WTC11 (cell line): ENCODE data around the gene KRT5. TPM values are rescaled to one million over a fixed set of nuclear protein-coding genes. Genes with fewer than 3 reads are reported as not detected.

Experiments
- ATAC-seq: fragments of 200-7000 bp; cut with Tn5 transposase; 2 replicates; pipeline ENCODE4 v1.10.0; 2021; ENCODE audit warnings: mild to moderate bottlenecking, moderate library complexity
- CTCF ChIA-PET: fragments of 300-600 bp; sonication (Branson Sonifier 250); formaldehyde crosslinking; loops from one replicate; lab custom pipeline; 2021; ENCODE audit warnings: antibody characterized with exemption; lab: Charles Lee
- POLR2A ChIA-PET: fragments of 350-600 bp; sonication (Branson Sonifier 250); formaldehyde crosslinking; loops from one replicate; lab custom pipeline; 2021; ENCODE audit warnings: antibody characterized with exemption; lab: Charles Lee
- DNase-seq: peaks from one replicate; pipeline ENCODE4 v3.0.0; 2021; ENCODE audit warnings: low spot score
- H3K27ac Mint-ChIP-seq: 2 replicates; pipeline ENCODE4 v1.8.0; 2021; ENCODE audit warnings: mixed read lengths
- H3K27me3 Mint-ChIP-seq: 2 replicates; pipeline ENCODE4 v1.8.0; 2021; ENCODE audit warnings: low read depth, mild to moderate bottlenecking, moderate library complexity, mixed read lengths
- H3K36me3 Mint-ChIP-seq: 2 replicates; pipeline ENCODE4 v1.8.0; 2021; ENCODE audit warnings: mixed read lengths
- H3K4me1 Mint-ChIP-seq: 2 replicates; pipeline ENCODE4 v1.8.0; 2022; ENCODE audit warnings: mixed read lengths
- H3K4me3 Mint-ChIP-seq: 2 replicates; pipeline ENCODE4 v1.8.0; 2021; ENCODE audit warnings: mild to moderate bottlenecking, moderate library complexity, mixed read lengths
- H3K9me3 Mint-ChIP-seq: 2 replicates; pipeline ENCODE4 v1.8.0; 2021; ENCODE audit warnings: mixed read lengths
- ARID4B ChIP-seq: sonication (generic); formaldehyde crosslinking; IDR thresholded peaks from 2 replicates; pipeline ENCODE4 v1.8.0; 2023; ENCODE audit warnings: missing genetic modification reagents, mild to moderate bottlenecking, borderline replicate concordance
- CREB1 ChIP-seq: sonication (generic); formaldehyde crosslinking; IDR thresholded peaks from 2 replicates; pipeline ENCODE4 v1.8.0; 2023; ENCODE audit warnings: mild to moderate bottlenecking, missing genetic modification reagents
- CREM ChIP-seq: sonication (generic); formaldehyde crosslinking; IDR thresholded peaks from 2 replicates; pipeline ENCODE4 v1.8.1; 2022; ENCODE audit warnings: mild to moderate bottlenecking, missing genetic modification reagents, moderate library complexity
- CTCF ChIP-seq: fragments of 200-600 bp; IDR thresholded peaks from 2 replicates; pipeline ENCODE4 v1.8.0; 2022; ENCODE audit warnings: antibody characterized with exemption
- EMX1 ChIP-seq: fragments of 250-450 bp; sonication (Bioruptor Pico); IDR thresholded peaks from 2 replicates; pipeline ENCODE4 v1.8.0; 2021; ENCODE audit warnings: mild to moderate bottlenecking
- FOXK1 ChIP-seq: sonication (generic); formaldehyde crosslinking; IDR thresholded peaks from 2 replicates; pipeline ENCODE4 v1.8.0; 2022; ENCODE audit warnings: mild to moderate bottlenecking, moderate library complexity, missing genetic modification reagents
- FOXP1 ChIP-seq: sonication (generic); formaldehyde crosslinking; IDR thresholded peaks from 2 replicates; pipeline ENCODE4 v1.8.0; 2022; ENCODE audit warnings: missing genetic modification reagents, mild to moderate bottlenecking, moderate library complexity, borderline replicate concordance
- NFATC4 ChIP-seq: fragments of 250-450 bp; sonication (Bioruptor Pico); IDR thresholded peaks from 2 replicates; pipeline ENCODE4 v1.9.0; 2021; ENCODE audit warnings: mild to moderate bottlenecking
- PREB ChIP-seq: sonication (generic); formaldehyde crosslinking; IDR thresholded peaks from 2 replicates; pipeline ENCODE4 v1.8.1; 2022; ENCODE audit warnings: mild to moderate bottlenecking, missing genetic modification reagents, moderate library complexity, borderline replicate concordance
- SMAD3 ChIP-seq: sonication (generic); formaldehyde crosslinking; IDR thresholded peaks from 2 replicates; pipeline ENCODE4 v1.8.0; 2022; ENCODE audit warnings: missing genetic modification reagents, mild to moderate bottlenecking, borderline replicate concordance
- SMAD4 ChIP-seq: sonication (generic); formaldehyde crosslinking; IDR thresholded peaks from 2 replicates; pipeline ENCODE4 v1.8.0; 2022; ENCODE audit warnings: mild to moderate bottlenecking, missing genetic modification reagents
- ZNF138 ChIP-seq: sonication (generic); formaldehyde crosslinking; conservative IDR thresholded peaks from 2 replicates; pipeline ENCODE4 v1.8.1; 2022; ENCODE audit warnings: mild to moderate bottlenecking, moderate library complexity, missing genetic modification reagents
- ZNF671 ChIP-seq: fragments of 250-450 bp; sonication (Bioruptor Pico); IDR thresholded peaks from 2 replicates; pipeline ENCODE4 v1.8.0; 2021; ENCODE audit warnings: mild to moderate bottlenecking
- total RNA-seq: library from RNA; stranded (reverse); gene quantifications from 3 replicates; pipeline ENCODE4 v1.2.3, GENCODE V29; 2021
- TF ChIP-seq, protein P1 (sequence below): sonication (generic); formaldehyde crosslinking; conservative IDR thresholded peaks from 2 replicates; pipeline ENCODE4 v1.8.1; 2022; ENCODE audit warnings: mild to moderate bottlenecking, missing genetic modification reagents
- TF ChIP-seq, protein P2 (sequence below): fragments of 250-450 bp; sonication (Bioruptor Pico); IDR thresholded peaks from 2 replicates; pipeline ENCODE4 v2.1.2; 2022; ENCODE audit warnings: mild to moderate bottlenecking, moderate library complexity

The KRT5 gene
- total RNA-seq, 1 experiment from 2014 or later = not detected

GRCh38 chr12:52546126-52546525 lies 25.9 kb upstream of the KRT5 start (continued):
- no peak for TF ChIP-seq ARID4B
- TF ChIP-seq, protein P1, sequence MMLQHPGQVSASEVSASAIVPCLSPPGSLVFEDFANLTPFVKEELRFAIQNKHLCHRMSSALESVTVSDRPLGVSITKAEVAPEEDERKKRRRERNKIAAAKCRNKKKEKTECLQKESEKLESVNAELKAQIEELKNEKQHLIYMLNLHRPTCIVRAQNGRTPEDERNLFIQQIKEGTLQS (CRISPR knock-in tag) = no peak
- no peak for TF ChIP-seq PREB (CRISPR knock-in tag)

DNA sequence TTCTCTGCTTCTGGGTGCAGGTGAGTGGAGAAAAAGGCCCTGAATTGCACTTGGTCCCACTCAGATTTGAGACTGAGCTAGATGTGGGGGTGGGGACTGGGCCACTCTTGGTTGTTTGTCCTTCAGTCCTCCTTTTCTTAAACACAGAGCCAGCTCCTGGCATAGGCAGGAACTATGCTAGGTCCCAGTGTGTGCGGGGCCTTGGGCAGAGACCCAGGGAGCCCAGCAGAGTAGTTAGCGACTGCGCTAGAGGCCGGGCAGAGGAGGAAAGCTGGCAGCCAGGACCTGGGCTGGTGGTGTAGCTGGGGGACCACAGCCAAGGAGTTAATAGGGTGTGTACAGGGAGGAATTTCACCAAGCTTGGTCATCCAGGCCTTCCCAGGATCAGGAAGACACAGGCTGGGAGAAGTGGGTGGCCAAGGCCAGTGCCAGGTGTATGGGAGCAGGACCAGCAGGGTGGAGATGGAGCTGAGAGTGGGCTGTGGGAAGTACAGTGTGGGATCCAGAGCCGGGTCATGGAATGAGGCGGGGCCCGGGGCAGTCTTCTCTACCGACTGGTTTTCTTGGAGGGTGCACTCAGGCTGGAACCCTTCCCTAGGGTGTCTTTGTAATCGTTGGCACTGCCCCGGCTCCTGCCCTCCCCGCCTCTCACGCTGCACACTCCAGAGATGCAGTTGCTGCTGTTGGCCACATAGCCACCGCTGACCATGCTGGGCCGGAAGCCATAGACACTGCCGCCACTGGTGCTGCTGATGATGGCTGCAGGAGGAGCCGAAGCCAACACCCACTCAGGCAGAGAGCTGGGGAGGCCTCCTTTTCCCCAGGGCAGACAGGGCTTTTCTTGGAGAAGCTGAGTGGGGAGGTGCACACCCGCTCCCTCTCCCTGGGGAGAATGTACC lies 24.0 kb upstream of the KRT5 start:
- Mint-ChIP-seq H3K27ac (no peak overlapping the region), H3K4me1 (no peaks in the 10 kb centered on the region), H3K36me3 (no peaks in the 10 kb centered on the region), H3K9me3 (no peaks in the 10 kb centered on the region), H3K27me3 (no peaks in the 10 kb centered on the region), H3K4me3 (no peak overlapping the region)
- DNase-seq (no peak), ATAC-seq (peak; percentile 68)
- POLR2A ChIA-PET = no interaction called here
- CTCF ChIA-PET = interaction anchor here (1.0 to 3.7 kb wide), 10 partner anchors 9 to 437 kb away, joined by 3 to 24 read pairs (median 6); partner anchors contain the start of gene KRT5
- no peak for TF ChIP-seq CTCF
- no peak for TF ChIP-seq FOXP1
- TF ChIP-seq NFATC4 (CRISPR knock-in tag) = no peak
- TF ChIP-seq, protein P2, sequence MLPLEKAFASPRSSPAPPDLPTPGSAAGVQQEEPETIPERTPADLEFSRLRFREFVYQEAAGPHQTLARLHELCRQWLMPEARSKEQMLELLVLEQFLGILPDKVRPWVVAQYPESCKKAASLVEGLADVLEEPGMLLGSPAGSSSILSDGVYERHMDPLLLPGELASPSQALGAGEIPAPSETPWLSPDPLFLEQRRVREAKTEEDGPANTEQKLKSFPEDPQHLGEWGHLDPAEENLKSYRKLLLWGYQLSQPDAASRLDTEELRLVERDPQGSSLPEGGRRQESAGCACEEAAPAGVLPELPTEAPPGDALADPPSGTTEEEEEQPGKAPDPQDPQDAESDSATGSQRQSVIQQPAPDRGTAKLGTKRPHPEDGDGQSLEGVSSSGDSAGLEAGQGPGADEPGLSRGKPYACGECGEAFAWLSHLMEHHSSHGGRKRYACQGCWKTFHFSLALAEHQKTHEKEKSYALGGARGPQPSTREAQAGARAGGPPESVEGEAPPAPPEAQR (CRISPR knock-in tag) = no peak
- no peak for TF ChIP-seq FOXK1 (CRISPR knock-in tag)
- no peak for TF ChIP-seq ZNF671
- no peak for TF ChIP-seq SMAD4
- TF ChIP-seq EMX1 (CRISPR knock-in tag) = no peak
- TF ChIP-seq CREB1 = no peak
- no peak for TF ChIP-seq ZNF138
- no peak for TF ChIP-seq CREM
- no peak for TF ChIP-seq SMAD3 (CRISPR knock-in tag)
